HG02884 (cell line): ENCODE data around the gene IMPACT.

Source experiments
- ATAC-seq: cut with Tn5 transposase; IDR thresholded peaks from one replicate; pipeline ENCODE4 v1.9.1; 2021; ENCODE audit warnings: mild to moderate bottlenecking, moderate library complexity; ENCODE audit not compliant: unreplicated experiment

Gene IMPACT

DNA sequence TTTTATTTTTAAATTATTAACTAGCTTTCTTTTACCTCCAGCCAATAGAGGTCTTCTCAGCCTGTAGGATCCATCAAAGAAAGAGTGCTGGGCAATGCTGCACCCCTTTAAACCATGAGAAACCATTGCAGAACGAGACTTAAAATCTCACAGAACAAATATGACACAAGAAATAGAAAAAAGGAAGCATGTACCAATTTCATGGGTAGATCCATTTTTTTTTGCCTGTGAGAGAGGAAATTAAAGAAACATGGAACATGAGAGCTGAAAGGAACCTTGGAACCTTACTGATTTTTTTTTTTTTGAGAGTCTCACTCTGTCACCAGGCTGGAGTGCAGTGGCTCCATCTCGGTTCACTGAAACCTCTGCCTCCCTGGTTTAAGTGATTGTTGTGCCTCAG lies 47.9 kb downstream of the IMPACT start:
- no peak for ATAC-seq

DNA sequence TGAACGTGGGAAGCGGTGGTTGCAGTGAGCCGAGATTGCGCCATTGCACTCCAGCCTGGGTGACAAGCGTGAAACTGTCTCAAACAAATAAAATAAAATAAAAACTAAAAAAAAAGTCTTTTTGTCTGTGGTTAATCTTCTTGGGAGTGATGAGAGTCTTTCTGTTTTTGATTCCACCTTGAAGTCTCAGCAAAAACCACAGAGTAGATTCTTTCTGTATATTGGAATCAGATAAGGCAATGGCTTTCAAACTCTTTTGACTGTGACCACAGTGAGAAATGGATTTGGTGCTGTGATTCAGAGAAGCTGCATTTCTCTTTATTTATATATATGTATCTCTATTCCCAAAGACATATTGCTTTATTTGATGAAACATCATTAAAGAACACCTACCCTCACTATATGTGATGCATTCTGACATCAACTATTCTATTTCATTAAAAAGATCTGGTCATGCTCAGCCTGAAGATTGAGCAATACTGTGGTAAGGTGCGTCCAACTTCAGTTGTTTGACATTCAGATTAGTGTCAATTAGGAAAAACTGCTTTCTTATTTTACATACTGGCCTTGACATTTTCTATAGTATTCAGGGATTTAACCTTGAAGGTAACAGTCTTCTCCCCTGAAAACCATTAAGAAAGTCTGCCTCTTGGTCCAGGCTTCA lies 49.6 kb downstream of the IMPACT start:
- ATAC-seq: no peak

GRCh38 chr18:24479371-24479770 lies 52.9 kb downstream of the IMPACT start:
- ATAC-seq: no peak

DNA sequence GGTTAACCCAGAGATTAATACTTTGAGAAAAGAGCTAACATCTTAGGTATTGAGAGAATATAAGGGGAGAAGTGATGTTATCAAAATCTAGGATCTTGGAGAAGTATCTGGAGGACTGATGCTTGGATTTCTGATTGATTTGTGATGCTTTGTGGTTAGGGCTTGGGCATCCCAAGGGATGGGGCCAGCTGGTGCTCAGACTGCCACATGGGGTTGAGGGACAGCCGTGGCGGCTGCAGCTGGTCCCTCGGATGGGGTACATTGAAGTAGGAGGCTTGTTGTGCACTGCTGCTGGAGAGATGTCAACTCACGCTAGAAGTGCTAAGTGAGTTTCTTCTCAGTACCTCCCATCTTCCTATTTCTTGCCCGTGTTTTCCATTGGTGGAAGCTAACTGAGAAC lies 56.4 kb downstream of the IMPACT start:
- no peak for ATAC-seq

DNA sequence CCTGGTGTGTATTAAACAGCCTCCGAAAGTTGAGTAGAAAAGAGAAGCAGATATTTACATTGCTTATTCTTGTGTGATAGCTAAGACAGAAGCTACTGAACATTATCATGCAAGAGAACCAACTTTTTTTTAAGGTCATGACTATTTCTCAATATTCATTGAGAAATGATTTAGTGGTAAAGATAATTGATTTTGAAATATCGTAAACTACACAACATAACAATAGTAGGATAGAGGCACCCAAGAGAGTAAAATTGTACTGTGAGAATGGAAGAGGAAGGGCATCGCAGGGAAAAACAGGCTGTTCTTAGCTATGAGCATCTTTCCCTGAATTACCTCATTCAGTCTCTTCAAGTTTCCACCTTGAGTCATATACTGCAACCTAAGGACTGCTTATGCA lies 59.2 kb downstream of the IMPACT start:
- ATAC-seq: no peak

DNA sequence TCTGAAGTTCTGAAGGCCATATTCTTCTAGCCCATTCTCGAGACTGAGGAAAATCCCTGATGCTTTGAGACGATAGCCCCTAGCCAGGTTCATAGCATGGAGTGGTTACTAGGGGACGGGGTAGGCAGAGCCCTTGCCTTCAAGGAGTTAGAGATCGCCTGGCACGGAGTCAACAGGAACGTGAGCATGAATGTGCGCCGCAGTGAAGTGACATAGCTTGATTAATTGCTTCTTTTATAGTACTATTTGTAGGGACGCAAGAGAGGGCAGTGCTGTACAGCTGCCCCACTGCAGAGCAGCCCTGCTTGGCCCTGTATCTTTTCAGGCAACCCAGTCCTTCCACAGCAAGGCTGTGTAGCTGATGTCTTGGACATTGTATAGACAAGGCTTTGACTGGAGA lies 60.2 kb downstream of the IMPACT start:
- ATAC-seq: no peak

DNA sequence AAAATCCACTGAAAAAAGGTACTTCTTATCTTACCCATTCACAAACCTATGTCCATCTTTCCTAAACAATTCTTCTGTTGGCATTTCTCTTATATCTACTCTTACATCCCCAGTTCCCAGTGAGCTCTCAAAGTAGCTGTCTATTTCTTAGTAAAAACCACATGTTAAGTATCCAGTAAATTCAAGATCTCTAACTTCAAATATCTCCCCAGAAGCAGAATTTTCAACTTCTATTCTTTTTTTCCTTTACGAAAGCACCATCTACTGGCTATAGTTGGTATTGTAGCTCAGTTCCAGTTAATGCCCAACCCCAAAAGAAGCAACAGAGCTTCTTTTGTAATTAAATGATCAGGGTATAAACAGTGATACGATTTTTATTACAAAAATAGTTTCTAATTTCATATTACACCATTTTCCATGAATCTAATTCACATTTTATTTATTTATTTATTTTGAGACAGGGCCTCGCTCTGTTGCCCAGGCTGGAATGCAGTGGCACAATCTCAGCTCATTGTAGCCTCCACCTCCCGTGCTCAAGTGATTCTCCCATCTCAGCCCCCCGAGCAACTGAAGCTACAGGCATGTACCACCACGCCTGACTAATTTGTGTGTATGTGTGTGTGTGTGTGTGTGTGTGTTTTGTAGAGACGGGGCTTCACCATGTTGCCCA lies 62.5 kb downstream of the IMPACT start:
- ATAC-seq: no peak

DNA sequence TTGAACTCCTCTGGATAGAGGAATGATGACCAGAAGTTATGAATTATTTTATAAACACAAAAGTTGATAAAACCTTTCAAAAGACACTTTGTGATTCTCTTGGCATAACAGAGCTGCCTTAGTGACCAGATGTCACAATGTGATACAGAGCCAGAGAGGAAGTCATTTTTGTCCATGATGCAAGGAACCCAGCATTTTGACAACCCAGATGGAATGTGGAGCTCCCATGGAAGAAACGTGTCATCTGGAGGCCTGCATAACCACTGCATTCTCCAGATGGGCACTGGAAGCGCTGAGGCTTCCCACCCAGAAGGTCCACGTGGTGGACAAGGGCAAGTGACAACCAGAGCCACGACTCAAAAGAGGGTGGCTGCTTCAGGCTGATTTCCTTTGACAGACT lies 64.1 kb downstream of the IMPACT start:
- no peak for ATAC-seq

GRCh38 chr18:24491927-24492834 lies 65.7 kb downstream of the IMPACT start:
- ATAC-seq: peak; percentile 71

DNA sequence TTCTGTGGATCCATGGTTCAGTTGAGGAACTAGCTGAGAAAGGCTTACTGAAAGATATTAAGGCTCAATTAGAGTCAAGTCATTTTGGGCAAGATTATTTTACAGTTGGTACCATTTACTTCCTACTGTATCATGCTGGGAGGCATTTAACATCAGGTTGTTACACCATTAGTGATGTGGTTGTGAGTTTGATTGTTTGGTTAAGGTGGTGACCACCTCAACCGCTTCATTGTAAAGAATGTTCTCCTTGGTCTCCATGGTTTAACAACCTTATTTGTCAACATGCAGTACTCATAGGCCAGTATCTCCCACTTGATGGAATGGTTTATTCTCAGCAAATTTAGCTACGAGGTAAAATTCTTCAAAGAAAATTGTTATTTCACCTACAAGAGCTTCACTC lies 68.1 kb downstream of the IMPACT start:
- ATAC-seq: no peak

DNA sequence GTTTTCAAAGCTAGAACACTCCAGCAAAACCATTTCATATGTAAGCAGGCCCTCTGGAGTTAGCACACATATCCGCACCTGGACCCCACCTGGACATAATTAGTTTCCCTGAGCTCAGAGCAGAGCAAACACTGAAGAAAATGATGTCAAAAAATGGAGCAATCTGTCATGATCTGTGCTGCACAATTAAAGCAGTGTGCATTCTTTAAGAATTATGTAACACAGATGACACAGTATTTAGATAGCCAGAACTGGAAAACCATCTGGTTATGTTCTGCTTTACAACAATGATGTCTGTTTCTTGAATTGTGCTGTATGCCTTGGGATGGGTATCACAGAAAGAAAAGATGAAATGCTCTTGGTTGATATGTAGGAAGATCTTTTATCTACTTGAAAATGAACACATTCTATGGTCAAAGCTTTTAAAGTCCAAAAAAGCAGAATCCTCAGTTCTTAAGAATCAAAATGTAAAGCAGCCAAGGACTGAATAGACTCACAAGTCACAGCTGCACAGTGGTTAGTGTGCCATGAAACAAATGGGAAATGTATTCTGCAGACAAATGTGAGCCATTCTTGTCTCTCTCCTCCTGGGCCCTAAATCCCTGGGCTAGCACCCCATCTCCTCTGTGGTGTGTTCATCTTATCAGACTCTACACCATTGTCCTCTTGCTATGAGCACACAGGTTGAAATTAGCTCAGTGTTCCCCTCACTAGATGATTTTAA lies 70.7 kb downstream of the IMPACT start:
- no peak for ATAC-seq

- ATAC-seq: no peak
Measured at GRCh38 chr18:24499814-24500213, 73.3 kb downstream of the IMPACT start.

DNA sequence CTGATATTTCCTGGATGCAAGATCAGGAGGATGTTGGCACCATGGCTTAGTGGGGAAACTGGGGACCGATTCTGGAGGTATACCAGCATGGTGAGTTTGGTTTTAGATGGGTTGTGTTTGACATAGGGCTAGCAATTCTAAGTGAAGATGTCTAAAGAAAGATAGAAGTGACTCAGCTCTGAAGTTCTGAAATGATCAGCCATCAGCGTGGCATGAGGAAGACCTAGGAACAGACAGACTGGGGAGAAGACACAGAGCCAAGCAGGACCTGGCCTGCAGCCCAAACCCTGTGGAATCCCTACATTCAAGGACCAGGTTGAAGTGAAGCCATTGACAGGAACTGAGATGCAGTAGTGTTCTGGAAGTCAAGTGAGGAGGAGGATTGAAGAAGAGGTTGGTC lies 73.7 kb downstream of the IMPACT start:
- ATAC-seq: no peak

DNA sequence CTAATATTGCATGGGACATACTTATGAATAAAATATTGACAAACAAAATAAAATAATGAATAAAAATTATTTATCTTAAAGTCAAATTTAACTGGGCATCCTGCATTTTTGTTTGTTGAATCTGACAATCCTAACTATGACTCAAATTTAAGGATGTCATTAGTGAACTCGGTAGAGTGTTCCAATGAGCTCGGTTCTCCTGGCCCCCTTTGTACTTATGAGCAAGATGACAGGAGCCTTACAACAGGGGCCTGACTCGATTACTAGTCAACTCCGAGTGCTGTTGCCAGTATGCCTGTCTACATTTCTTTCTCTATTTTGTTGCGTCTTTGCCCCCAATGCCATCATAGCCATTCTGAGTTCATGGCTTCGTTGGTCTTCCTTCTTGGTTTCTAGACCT lies 74.3 kb downstream of the IMPACT start:
- no peak for ATAC-seq

DNA sequence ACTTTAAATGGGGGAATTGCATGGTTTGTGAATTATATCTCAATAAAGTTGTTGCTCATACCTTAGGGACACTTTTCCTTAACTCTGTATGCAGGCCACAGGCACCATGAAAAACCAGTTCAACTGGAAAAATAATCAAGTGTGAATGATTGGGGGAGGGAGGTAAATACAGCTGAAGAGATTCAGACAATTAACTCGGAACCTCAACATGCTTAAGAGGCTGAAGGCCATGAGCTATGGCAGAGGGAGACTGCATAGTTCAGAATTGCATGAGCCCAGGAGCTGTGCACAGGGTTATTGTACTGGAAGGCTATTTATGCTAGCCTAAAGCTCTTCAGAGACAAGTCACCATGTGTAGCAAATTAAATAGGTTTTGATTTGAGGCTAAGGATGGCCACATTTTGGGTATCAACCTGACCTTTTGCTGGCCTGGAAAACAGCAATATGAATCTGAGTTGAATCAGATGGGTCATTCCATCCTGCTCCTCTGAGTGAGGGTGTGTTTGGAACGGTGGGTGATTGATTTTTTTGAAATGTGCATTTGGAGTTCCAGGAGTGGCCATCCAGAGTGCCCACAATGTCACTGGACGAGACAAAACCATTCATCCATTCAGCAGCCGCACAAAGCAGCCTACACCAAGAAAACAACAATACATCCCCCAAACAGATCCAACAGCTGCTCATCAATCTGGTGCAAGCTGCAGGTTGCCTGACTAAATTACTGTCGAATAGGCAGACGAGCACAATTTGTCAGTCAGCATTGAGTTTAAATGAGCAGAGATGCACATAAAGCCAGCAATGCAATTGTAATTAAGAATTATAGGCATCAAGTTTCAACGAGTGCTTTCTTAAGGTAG lies 76.4 kb downstream of the IMPACT start:
- ATAC-seq: no peak
